Hepatic stellate cell (primary cell): ENCODE data around the gene ZNF385B.
"Not testable (repeated sequence)": the region's sequence is repeated elsewhere in the genome, so short reads cannot be mapped to it uniquely, and the experiment has no call there.

Experiments used
- DNase-seq: peaks from one replicate; pipeline ENCODE4 v3.0.0; 2011; ENCODE audit warnings: low spot score

Gene ZNF385B

DNA sequence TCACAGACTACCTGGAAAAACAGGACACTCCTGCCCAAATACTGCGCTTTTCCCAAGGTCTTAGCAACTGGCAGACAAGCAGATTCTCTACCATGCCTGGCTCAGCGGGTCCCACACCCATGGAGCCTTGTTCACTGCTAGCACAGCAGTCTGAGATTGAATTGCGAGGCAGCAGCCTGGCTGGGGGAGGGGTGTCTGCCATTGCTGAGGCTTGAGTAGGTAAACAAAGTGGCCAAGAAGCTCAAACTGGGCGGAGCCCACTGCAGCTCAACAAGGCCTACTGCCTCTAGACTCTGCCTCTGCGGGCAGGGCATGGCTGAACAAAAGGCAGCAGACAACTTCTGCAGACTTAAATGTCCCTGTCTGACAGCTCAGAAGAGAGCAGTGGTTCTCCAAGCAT is 231.6 kb downstream of the ZNF385B start:
- not testable (repeated sequence) for DNase-seq

GRCh38 chr2:179626261-179626660 is 235.2 kb downstream of the ZNF385B start:
- no peak for DNase-seq

DNA sequence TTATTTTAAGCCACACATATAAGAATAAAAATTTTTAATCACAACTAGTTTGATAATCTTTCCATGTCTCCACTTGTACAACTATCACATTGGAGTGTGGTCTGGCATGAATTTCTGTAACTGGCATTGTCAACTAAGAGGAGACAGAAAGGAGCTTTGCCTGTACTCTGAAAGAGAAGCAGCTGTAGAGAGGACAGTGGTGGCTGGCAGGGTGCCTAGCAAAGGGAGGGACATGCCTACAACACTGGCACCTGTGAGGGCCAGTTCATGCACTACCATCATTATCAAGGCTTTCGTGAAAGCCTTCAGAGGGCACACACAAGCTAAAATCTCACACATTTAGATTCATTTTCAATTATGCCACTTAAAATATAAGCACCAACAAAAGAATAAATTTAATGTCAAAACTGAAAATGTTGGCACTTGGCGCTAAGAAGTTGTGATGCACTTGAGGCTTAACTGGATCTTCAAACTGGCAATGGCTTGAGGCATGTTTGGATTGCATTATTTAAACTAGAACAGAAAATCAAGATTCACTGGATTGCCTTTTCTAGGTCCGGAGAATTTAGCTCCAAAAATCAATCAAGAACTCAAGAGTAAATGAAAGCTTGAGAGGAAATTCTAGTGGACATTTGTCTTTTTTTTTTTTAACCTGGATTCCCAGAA is 238.6 kb downstream of the ZNF385B start:
- DNase-seq = no peak

- DNase-seq = no peak
Observed at GRCh38 chr2:179622112-179622511, 239.3 kb downstream of the ZNF385B start.

GRCh38 chr2:179619947-179620467 is 241.4 kb downstream of the ZNF385B start:
- DNase-seq = no peak

- no peak for DNase-seq
Observed at GRCh38 chr2:179614121-179614520, 247.3 kb downstream of the ZNF385B start.

- DNase-seq = no peak
Observed at GRCh38 chr2:179613701-179614100, 247.7 kb downstream of the ZNF385B start.

- DNase-seq = no peak
Observed at GRCh38 chr2:179613299-179613651, 248.1 kb downstream of the ZNF385B start.

DNA sequence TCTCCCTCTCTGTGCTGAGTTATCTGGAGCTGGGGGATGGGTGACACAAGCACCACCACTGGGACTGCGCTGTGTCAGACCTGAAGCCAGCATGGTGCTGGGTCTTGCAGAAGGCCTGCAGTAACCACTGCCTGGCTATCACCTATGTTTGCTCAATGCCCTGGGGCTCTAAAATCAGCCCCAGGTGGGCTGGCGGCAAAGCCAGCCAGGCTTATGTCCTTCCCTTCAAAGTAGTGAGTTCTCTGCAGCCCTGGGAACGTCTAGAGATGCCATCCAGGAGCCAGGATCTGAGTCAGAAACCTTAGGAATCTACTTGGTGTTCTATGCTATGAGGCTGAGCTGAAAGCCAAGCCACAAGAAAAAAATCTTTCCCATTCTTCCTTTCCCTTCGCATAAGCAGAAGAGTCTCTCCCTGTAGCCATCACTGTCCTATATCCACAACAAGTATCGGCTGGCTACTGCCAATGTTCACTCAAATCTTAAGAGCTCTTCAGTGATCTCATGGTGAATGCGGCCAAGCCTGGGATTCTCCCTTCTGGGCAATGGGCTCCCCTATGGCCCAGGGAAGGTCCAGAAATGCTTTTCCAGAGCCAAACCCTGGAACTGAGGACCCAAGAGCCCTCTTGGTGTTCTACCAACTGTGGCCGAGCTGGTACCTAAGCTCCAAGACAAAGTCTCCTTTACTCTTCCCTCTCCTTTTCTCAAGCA is 248.7 kb downstream of the ZNF385B start:
- no peak for DNase-seq

DNA sequence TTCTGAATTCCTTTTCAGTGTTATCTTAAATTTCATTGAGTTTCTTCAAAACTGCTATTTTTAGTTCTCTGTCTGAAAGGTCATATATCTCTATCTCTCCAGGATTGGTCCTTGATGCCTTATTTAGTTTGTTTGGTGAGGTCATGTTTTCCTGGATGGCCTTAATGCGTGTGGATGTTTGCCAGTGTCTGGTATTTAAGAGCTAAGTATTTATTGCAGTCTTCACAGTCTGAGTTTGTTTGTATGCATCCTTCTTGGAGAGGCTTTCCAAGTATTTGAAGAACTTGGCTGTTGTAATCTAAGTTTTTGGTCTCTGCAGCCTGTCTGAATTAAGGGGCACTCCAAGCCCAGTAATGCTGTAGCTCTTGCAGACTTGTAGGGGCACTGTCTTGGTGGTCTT is 249.3 kb downstream of the ZNF385B start:
- no peak for DNase-seq

- no peak for DNase-seq
Observed at GRCh38 chr2:179606141-179606540, 255.3 kb downstream of the ZNF385B start.

GRCh38 chr2:179605341-179605740 is 256.1 kb downstream of the ZNF385B start:
- DNase-seq = no peak

DNA sequence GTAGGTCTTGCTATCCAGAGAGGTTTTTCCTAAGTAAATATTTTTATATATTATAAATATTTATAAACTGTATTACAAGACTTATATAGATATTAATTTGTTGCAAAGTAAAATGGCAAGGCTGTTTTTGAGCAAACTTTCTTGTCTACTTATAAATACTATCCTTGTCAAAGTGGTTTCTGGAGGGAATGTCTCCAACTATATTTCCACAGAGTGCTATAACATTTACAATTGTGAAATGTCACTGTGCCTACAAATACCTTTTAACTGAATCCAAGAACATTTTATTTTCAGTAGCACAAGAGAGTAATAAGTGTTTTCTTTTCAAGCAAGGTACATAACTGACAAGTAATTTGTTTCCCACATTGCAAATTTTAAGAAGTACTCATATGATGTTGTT is 256.8 kb downstream of the ZNF385B start:
- DNase-seq = no peak

DNA sequence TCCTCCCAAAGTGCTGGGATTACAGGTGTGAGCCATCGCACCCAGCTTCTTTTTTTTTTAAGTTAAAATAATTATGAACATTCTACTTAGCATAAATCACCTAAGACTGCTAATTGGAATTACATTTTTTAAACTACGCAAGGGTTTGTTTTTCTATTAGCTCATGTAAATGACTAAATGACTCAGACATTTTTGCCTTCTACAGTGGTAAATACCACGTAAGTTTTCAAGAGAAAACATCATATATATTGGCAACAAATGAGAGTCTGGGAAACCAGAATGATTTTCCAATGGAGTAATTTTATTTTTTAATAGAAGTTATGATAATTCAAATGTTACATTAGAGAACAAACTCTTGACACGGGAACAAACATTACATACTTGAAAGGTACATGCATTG is 259.0 kb downstream of the ZNF385B start:
- no peak for DNase-seq

GRCh38 chr2:179596018-179596417 is 265.4 kb downstream of the ZNF385B start:
- no peak for DNase-seq

GRCh38 chr2:179595284-179595683 is 266.1 kb downstream of the ZNF385B start:
- DNase-seq = no peak

DNA sequence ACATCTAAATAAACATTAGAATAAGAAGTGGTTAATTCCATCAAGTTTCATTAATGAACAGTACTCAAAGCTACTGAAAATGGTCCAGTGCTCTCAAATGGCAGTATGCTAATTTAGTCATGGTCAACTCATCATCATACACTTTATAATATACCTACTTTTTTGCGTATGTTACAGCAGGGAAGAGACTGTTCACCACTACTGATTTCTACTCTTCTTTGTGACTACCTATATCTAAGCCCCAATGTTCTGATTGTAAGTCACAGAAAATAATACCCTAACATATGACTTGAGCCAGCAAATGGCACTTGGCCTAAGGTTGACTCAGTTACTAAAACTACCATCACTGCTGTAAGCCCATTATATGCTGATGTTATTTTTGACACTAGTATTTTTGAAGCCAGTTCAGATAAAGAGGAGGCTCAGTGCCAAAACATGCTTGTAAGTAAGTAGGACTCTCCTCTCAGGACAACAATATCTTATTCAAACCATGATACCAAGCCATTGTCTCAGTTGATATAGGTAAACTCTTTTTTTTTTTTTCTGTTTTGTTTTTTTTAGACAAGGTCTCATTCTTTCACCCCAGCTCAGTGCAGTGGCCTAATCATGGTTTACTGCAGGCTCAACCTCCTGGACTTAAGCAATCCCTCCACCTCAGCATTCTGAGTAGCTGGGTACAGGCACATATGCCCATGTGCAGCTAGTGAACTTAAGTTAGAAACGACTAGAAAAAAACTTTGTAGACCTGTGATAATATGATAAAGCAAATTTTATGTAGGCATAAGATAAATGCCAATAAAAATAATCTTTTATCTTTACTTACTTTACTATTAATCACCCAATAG is 266.9 kb downstream of the ZNF385B start:
- DNase-seq = no peak

DNA sequence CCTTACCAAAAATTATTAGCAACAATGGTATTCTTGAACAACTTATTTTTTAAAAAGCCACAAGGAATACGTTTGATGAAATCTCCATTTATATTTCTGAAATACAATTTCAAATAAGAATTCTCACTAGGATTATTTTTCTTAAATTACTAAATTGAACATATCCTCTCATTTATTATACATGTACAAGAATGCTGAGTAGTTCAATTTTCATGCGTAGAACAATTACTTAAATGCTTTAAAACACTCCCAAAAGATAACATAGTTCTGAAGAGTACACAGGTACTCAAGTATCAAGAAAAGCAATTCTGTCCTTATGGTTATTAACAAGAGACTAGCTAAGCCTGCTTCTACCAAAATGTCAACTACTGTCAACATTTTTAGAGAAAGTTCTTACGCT is 268.1 kb downstream of the ZNF385B start:
- no peak for DNase-seq

GRCh38 chr2:179592167-179592936 is 269.1 kb downstream of the ZNF385B start:
- peak; percentile 12 for DNase-seq

GRCh38 chr2:179591690-179592089 is 269.7 kb downstream of the ZNF385B start:
- no peak for DNase-seq

DNA sequence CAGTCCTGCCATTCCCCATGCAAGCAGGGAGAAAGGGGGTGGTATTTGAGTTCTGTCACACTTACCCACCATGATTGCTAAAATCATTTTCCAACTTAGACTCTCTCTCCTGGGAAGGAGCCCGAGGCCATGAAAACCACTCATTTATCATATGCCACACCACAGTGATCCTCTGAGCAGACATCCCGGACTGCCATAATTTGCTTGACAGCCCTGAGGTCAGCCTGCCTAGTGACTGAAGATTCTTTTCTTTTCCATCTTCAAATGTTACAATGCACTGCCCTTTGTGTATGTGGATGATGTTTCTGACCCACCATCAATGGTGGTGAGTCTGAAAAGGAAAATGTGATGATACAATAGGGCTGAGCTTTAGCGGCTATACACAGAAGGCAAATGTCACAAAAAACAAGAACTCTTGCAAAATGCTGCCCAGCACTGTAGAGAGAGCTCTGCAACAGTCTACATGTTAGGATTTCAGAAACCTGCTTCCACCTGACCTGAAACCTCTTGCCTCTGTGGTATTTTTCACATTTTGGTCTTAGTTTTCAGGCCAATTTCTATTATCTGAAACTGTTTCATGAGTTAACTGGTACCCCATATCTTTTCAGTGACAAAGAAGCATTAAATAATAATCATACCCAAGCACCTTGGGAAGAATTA is 272.8 kb downstream of the ZNF385B start:
- no peak for DNase-seq
